MM.1S (cell line): ENCODE measurements around the gene CACNA2D1.

Experiments used
- DNase-seq: peaks from one replicate; pipeline ENCODE4 v3.0.0-alpha.2; 2015
- H2AFZ ChIP-seq: fragments of 300-600 bp; sonication (generic); 2 replicates; pipeline ENCODE4 v1.6.0; 2016; ENCODE audit warnings: antibody characterized with exemption, low read length
- H3F3A ChIP-seq: fragments of 300-600 bp; sonication (generic); 2 replicates; pipeline ENCODE4 v1.6.1; 2016; ENCODE audit warnings: mild to moderate bottlenecking, antibody characterized with exemption, low read length, moderate library complexity, mixed read lengths; ENCODE audit not compliant: insufficient read depth
- H3K27ac ChIP-seq: fragments of 300-600 bp; sonication (generic); 2 replicates; pipeline ENCODE4 v1.5.1; 2016; ENCODE audit warnings: mild to moderate bottlenecking, low read length
- H3K27me3 ChIP-seq: fragments of 300-600 bp; sonication (generic); replicated peaks from 2 replicates; pipeline ENCODE4 v1.6.0; 2016; ENCODE audit warnings: low read length; ENCODE audit not compliant: insufficient read depth
- H3K36me3 ChIP-seq: fragments of 300-600 bp; sonication (generic); replicated peaks from 2 replicates; pipeline ENCODE4 v1.6.1; 2016; ENCODE audit warnings: mild to moderate bottlenecking, low read length, mixed read lengths; ENCODE audit not compliant: insufficient read depth
- H3K4me1 ChIP-seq: fragments of 300-600 bp; sonication (generic); 2 replicates; pipeline ENCODE4 v1.6.1; 2016; ENCODE audit warnings: low read length, mixed read lengths
- H3K4me2 ChIP-seq: fragments of 300-600 bp; sonication (generic); 2 replicates; pipeline ENCODE4 v1.6.0; 2016; ENCODE audit warnings: low read depth, low read length
- H3K4me3 ChIP-seq: fragments of 300-600 bp; sonication (generic); 2 replicates; pipeline ENCODE4 v1.5.1; 2016; ENCODE audit warnings: low read length, mixed read lengths
- H3K79me2 ChIP-seq: fragments of 300-600 bp; sonication (generic); 2 replicates; pipeline ENCODE4 v1.6.1; 2016; ENCODE audit warnings: mixed run types, low read length, mixed read lengths
- H3K9ac ChIP-seq: fragments of 300-600 bp; sonication (generic); 2 replicates; pipeline ENCODE4 v1.6.1; 2016; ENCODE audit warnings: low read length, mixed read lengths
- H3K9me2 ChIP-seq: fragments of 300-600 bp; sonication (generic); replicated peaks from 2 replicates; pipeline ENCODE4 v1.6.1; 2016; ENCODE audit warnings: mild to moderate bottlenecking, low read length, mixed read lengths; ENCODE audit not compliant: insufficient read depth
- H3K9me3 ChIP-seq: fragments of 300-600 bp; sonication (generic); replicated peaks from 2 replicates; pipeline ENCODE4 v1.6.1; 2016; ENCODE audit warnings: mild to moderate bottlenecking, low read length, mixed read lengths; ENCODE audit not compliant: insufficient read depth
- H4K20me1 ChIP-seq: fragments of 300-600 bp; sonication (generic); 2 replicates; pipeline ENCODE4 v1.6.1; 2016; ENCODE audit warnings: mild to moderate bottlenecking, low read length, moderate library complexity, mixed read lengths; ENCODE audit not compliant: insufficient read depth
- CTCF ChIP-seq: fragments of 300-600 bp; sonication (generic); IDR thresholded peaks from 2 replicates; pipeline ENCODE4 v1.5.1; 2016; ENCODE audit warnings: antibody characterized with exemption, low read length, mixed read lengths
- EZH2 ChIP-seq: fragments of 300-600 bp; sonication (generic); optimal IDR thresholded peaks from 2 replicates; pipeline ENCODE3; 2017; ENCODE audit warnings: low read depth, mild to moderate bottlenecking, antibody characterized with exemption, low read length, mixed read lengths
- EZH2phosphoT487 ChIP-seq: fragments of 300-600 bp; sonication (generic); IDR thresholded peaks from 2 replicates; pipeline ENCODE4 v1.6.1; 2018; ENCODE audit warnings: antibody characterized with exemption, low read length

The CACNA2D1 gene

GRCh38 chr7:82258181-82258580 is 185.4 kb downstream of the CACNA2D1 start:
- Histone ChIP-seq H3K27me3 (no peaks in the 10 kb centered on the region), H3K36me3 (no peaks in the 10 kb centered on the region), H3K4me2 (no peak overlapping the region), H3K9me3 (no peaks in the 10 kb centered on the region), H3F3A (no peaks in the 10 kb centered on the region), H3K9ac (no peak overlapping the region), H3K4me3 (no peak overlapping the region), H3K9me2 (no peaks in the 10 kb centered on the region), H3K4me1 (no peaks in the 10 kb centered on the region), H4K20me1 (no peaks in the 10 kb centered on the region), H2AFZ (no peak overlapping the region), H3K27ac (no peak overlapping the region), H3K79me2 (no peaks in the 10 kb centered on the region)
- no peak for DNase-seq
- no peak for TF ChIP-seq EZH2phosphoT487
- no peak for TF ChIP-seq EZH2

- Histone ChIP-seq H3K4me1 (no peaks in the 10 kb centered on the region), H3K9me2 (no peaks in the 10 kb centered on the region), H3F3A (no peaks in the 10 kb centered on the region), H3K4me2 (no peak overlapping the region), H3K27ac (no peak overlapping the region), H3K9me3 (no peaks in the 10 kb centered on the region), H2AFZ (no peak overlapping the region), H3K27me3 (no peaks in the 10 kb centered on the region), H4K20me1 (no peaks in the 10 kb centered on the region), H3K79me2 (no peaks in the 10 kb centered on the region), H3K9ac (no peak overlapping the region), H3K36me3 (no peaks in the 10 kb centered on the region), H3K4me3 (no peak overlapping the region)
- TF ChIP-seq EZH2phosphoT487 (no peak), EZH2 (no peak), CTCF (no peak)
- DNase-seq = no peak
Observed at GRCh38 chr7:82257118-82257695, 186.4 kb downstream of the CACNA2D1 start.

GRCh38 chr7:82255706-82256105 is 187.9 kb downstream of the CACNA2D1 start:
- no peaks in the 10 kb centered on the region for H3K9me2 ChIP-seq
- no peaks in the 10 kb centered on the region for H3K4me1 ChIP-seq
- H3K36me3 ChIP-seq = no peaks in the 10 kb centered on the region
- no peaks in the 10 kb centered on the region for H3K27me3 ChIP-seq
- H4K20me1 ChIP-seq = no peaks in the 10 kb centered on the region
- no peak for DNase-seq
- H3K4me2 ChIP-seq = no peak overlapping the region
- H3F3A ChIP-seq = no peaks in the 10 kb centered on the region
- no peak overlapping the region for H3K4me3 ChIP-seq
- no peak overlapping the region for H2AFZ ChIP-seq
- no peak overlapping the region for H3K9ac ChIP-seq
- H3K9me3 ChIP-seq = no peaks in the 10 kb centered on the region
- H3K79me2 ChIP-seq = no peaks in the 10 kb centered on the region
- TF ChIP-seq EZH2 (no peak), EZH2phosphoT487 (no peak)
- H3K27ac ChIP-seq = no peak overlapping the region

- no peak overlapping the region for H3K4me3 ChIP-seq
- no peaks in the 10 kb centered on the region for H3K4me1 ChIP-seq
- no peaks in the 10 kb centered on the region for H3K9me3 ChIP-seq
- no peaks in the 10 kb centered on the region for H3K9me2 ChIP-seq
- H3F3A ChIP-seq = no peaks in the 10 kb centered on the region
- no peaks in the 10 kb centered on the region for H3K79me2 ChIP-seq
- H3K27ac ChIP-seq = no peak overlapping the region
- no peak overlapping the region for H3K9ac ChIP-seq
- no peaks in the 10 kb centered on the region for H3K36me3 ChIP-seq
- DNase-seq = no peak
- TF ChIP-seq EZH2phosphoT487 = no peak
- H2AFZ ChIP-seq = no peak overlapping the region
- no peaks in the 10 kb centered on the region for H3K27me3 ChIP-seq
- H4K20me1 ChIP-seq = no peaks in the 10 kb centered on the region
- H3K4me2 ChIP-seq = no peak overlapping the region
Observed at GRCh38 chr7:82250598-82250997, 193.0 kb downstream of the CACNA2D1 start.

GRCh38 chr7:82249979-82250378 is 193.6 kb downstream of the CACNA2D1 start:
- Histone ChIP-seq H3K4me1 (no peaks in the 10 kb centered on the region; the same call in 1 of the 2 replicates), H3K4me2 (no peak overlapping the region), H3K9me3 (no peaks in the 10 kb centered on the region), H3F3A (no peaks in the 10 kb centered on the region), H3K9me2 (no peaks in the 10 kb centered on the region), H3K9ac (no peak overlapping the region), H3K27ac (no peak overlapping the region), H3K79me2 (no peaks in the 10 kb centered on the region), H3K4me3 (no peak overlapping the region), H3K27me3 (no peaks in the 10 kb centered on the region), H4K20me1 (no peaks in the 10 kb centered on the region), H3K36me3 (no peaks in the 10 kb centered on the region), H2AFZ (no peak overlapping the region)
- no peak for DNase-seq
- no peak for TF ChIP-seq EZH2phosphoT487
- TF ChIP-seq CTCF = no peak
- no peak for TF ChIP-seq EZH2
